ENCODE results near the gene PNMA1. TPM values are rescaled to one million over a fixed set of nuclear protein-coding genes. Genes with fewer than 3 reads are reported as not detected.

Gene PNMA1
- total RNA-seq, 1 experiment from 2014 or later, result 24.6 TPM

- RAD21 ChIA-PET (ENCODE audit: low non-redundant PET in 1 of 2, low total read pairs in 2 of 2, uncharacterized antibody in 2 of 2, unreplicated experiment in 2 of 2), result interaction anchor here in 1 of 2 experiments (0.7 kb wide), 1 partner anchor 21 kb away, joined by 3 read pairs; no protein-coding TSS in a partner anchor
These were observed 36.3 kb upstream of the PNMA1 start for GRCh38 chr14:73750531-73750901.

DNA sequence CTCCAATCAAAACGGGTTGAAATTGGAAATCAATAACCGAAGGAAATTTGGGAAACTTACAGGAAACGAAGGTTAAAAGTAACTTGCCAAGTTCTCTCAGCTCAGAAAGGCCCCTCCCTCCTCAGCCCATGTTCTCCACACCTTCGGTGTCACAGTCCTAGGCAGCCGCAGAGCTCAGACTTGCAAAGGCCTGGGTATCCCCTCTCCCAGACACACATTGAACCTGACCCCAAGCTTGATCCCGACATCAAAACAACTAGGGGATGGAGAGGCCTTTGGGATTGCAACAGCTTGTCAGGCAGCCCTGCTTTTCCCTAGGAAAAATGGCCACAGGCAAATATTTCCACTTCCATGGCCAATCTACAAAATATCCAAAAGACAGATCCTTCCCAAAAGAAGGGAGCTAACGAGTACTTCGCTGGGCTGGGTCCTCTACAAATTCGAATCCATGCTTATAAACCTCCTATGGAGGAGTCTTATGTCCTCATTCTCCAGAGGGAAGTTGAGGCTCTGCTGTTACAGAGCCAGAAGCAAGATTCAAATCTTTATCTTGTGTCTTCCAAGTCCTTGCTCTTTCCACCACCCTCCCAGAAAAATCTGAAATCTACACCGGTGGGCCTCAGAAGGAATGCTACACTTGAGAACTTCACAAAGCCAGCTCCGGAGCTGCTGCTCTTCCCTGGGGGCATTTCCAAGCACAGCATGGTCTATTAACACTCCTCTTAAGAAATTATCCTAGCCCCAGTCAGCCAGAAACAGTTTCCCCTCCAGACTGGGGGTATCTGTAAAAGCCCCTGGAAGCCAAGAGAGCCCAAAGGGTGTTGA is 35.7 kb upstream of the PNMA1 start:
- no peak overlapping the region for H2AFZ ChIP-seq (ENCODE audit: low read depth, low read length, poor library complexity, severe bottlenecking)
- H3K4me2 ChIP-seq (ENCODE audit: low read length), result no peak overlapping the region
- H4K20me1 ChIP-seq (ENCODE audit: insufficient read depth), result no peaks in the 10 kb centered on the region
- ATAC-seq, result no peak
- H3K4me3 ChIP-seq (replicated peaks in 1 of 2; ENCODE audit: low read depth in 1 of 2, low read length in 2 of 2), result no peak overlapping the region
- H3K9me3 ChIP-seq (ENCODE audit: control insufficient read depth in 1 of 2, insufficient read depth in 1 of 2, low read depth in 1 of 2, low read length in 2 of 2), result no peaks in the 10 kb centered on the region
- ChIA-PET CTCF (interaction anchor here (1.4 kb wide), 1 partner anchor 9 kb away, joined by 6 read pairs; no protein-coding TSS in a partner anchor), RAD21 (ENCODE audit: low non-redundant PET in 1 of 2, low total read pairs in 2 of 2, uncharacterized antibody in 2 of 2, unreplicated experiment in 2 of 2) (interaction anchor here (0.6 to 0.7 kb wide), 3 partner anchors 9 to 69 kb away, joined by 3 read pairs; no protein-coding TSS in a partner anchor), POLR2A (interaction anchor here (0.9 to 1.1 kb wide), 2 partner anchors 9 to 10 kb away, joined by 3 read pairs; a partner anchor contains a TSS)
- TF ChIP-seq REST (IDR thresholded peaks at IDR 0.05; ENCODE audit: low read depth) (no peak), YY1 (IDR thresholded peaks at IDR 0.05; ENCODE audit: extremely low read depth, insufficient replicate concordance, low read depth, low read length) (no peak), EGR1 (IDR thresholded peaks at IDR 0.05; ENCODE audit: low read depth) (no peak), EZH2phosphoT487 (IDR thresholded peaks at IDR 0.05; ENCODE audit: borderline replicate concordance) (no peak), ZBTB33 (IDR thresholded peaks at IDR 0.05; ENCODE audit: extremely low read depth, insufficient replicate concordance, low read length) (no peak), TCF7L2 (IDR thresholded peaks at IDR 0.05; ENCODE audit: borderline replicate concordance, extremely low read depth, insufficient read depth, insufficient read length) (no peak), POLR2AphosphoS5 (IDR thresholded peaks at IDR 0.05; ENCODE audit: low read depth, low read length) (no peak), POLR2A (IDR thresholded peaks at IDR 0.05; ENCODE audit: borderline replicate concordance, extremely low read depth, insufficient read depth, insufficient read length) (no peak)
- BruUV-seq (replicated peaks), result no TSS peak
- peaks cover 42 to 62% of the 10 kb centered on the region in 2 experiments for H3K4me1 ChIP-seq (ENCODE audit: control insufficient read depth in 1 of 2, insufficient read depth in 2 of 2, low read length in 2 of 2)
- no peak for DNase-seq (ENCODE audit: low read depth, low spot score)
- no peak overlapping the region for H3K9ac ChIP-seq (ENCODE audit: low read length)
- no peaks in the 10 kb centered on the region for H3K27me3 ChIP-seq (ENCODE audit: insufficient read depth, low read length)
- no peaks in the 10 kb centered on the region for H3K36me3 ChIP-seq (ENCODE audit: control insufficient read depth in 1 of 2, insufficient read depth in 2 of 2, low read length in 2 of 2)
- intact Hi-C loops (cut with micrococcal nuclease), result no loop called here
- H3K79me2 ChIP-seq (ENCODE audit: insufficient read depth, low read length), result peaks cover 100% of the 10 kb centered on the region
- no peak overlapping the region for H3K27ac ChIP-seq (ENCODE audit: low read depth, low read length)
- H3K9me2 ChIP-seq (ENCODE audit: insufficient read depth), result no peaks in the 10 kb centered on the region

More at GRCh38 chr14:73750531-73750901, 36.3 kb upstream of the PNMA1 start:
- H3K27me3 ChIP-seq (ENCODE audit: insufficient read depth, low read length), result no peaks in the 10 kb centered on the region
- intact Hi-C loops (cut with micrococcal nuclease), result no loop called here
- TF ChIP-seq CEBPB (IDR thresholded peaks at IDR 0.05; ENCODE audit: low read depth), result no peak
- TF ChIP-seq SIN3A (IDR thresholded peaks at IDR 0.05; ENCODE audit: low read depth), result no peak
- no peak for TF ChIP-seq YY1 (IDR thresholded peaks at IDR 0.05; ENCODE audit: extremely low read depth, insufficient replicate concordance, low read depth, low read length)
- no peak for TF ChIP-seq TCF7L2 (IDR thresholded peaks at IDR 0.05; ENCODE audit: borderline replicate concordance, extremely low read depth, insufficient read depth, insufficient read length)
- no peak for TF ChIP-seq POLR2A (IDR thresholded peaks at IDR 0.05; ENCODE audit: borderline replicate concordance, extremely low read depth, insufficient read depth, insufficient read length)
- H3K9ac ChIP-seq (ENCODE audit: low read length), result no peak overlapping the region
- ATAC-seq, result no peak
- no peak overlapping the region for H3K4me3 ChIP-seq (replicated peaks in 1 of 2; ENCODE audit: low read depth in 1 of 2, low read length in 2 of 2)
- no peak overlapping the region for H3K27ac ChIP-seq (ENCODE audit: low read depth, low read length)
- H3K9me3 ChIP-seq (ENCODE audit: control insufficient read depth in 1 of 2, insufficient read depth in 1 of 2, low read depth in 1 of 2, low read length in 2 of 2), result no peaks in the 10 kb centered on the region
- BruUV-seq (replicated peaks), result no TSS peak
- DNase-seq (ENCODE audit: low read depth, low spot score), result no peak
- H3K9me2 ChIP-seq (ENCODE audit: insufficient read depth), result no peaks in the 10 kb centered on the region
- H2AFZ ChIP-seq (ENCODE audit: low read depth, low read length, poor library complexity, severe bottlenecking), result no peak overlapping the region
- H3K4me2 ChIP-seq (ENCODE audit: low read length), result no peak overlapping the region
- CTCF ChIA-PET, result interaction anchor here (1.4 kb wide), 1 partner anchor 8 kb away, joined by 6 read pairs; no protein-coding TSS in a partner anchor
- POLR2A ChIA-PET, result no interaction called here
- peaks cover 37 to 62% of the 10 kb centered on the region in 2 experiments for H3K4me1 ChIP-seq (ENCODE audit: control insufficient read depth in 1 of 2, insufficient read depth in 2 of 2, low read length in 2 of 2)
- H4K20me1 ChIP-seq (ENCODE audit: insufficient read depth), result no peaks in the 10 kb centered on the region
- H3K36me3 ChIP-seq (ENCODE audit: control insufficient read depth in 1 of 2, insufficient read depth in 2 of 2, low read length in 2 of 2), result no peaks in the 10 kb centered on the region
- H3K79me2 ChIP-seq (ENCODE audit: insufficient read depth, low read length), result peaks cover 100% of the 10 kb centered on the region

Measured in HCT116 (cell line).